CD4-positive, alpha-beta T cell (primary cell): Measurements from ENCODE around the gene ABR. TPM values are rescaled to one million over a fixed set of nuclear protein-coding genes. Genes with fewer than 3 reads are reported as not detected.

Experiments
- ATAC-seq: fragments of 200-7000 bp; cut with Tn5 transposase; one replicate; pipeline ENCODE4 v1.10.0; 2022; ENCODE audit warnings: mild to moderate bottlenecking; ENCODE audit not compliant: poor library complexity
- CTCF ChIA-PET: fragments of 350-600 bp; sonication (Branson Sonifier 250); formaldehyde crosslinking; loops from one replicate; lab custom pipeline; 2021; ENCODE audit warnings: antibody characterized with exemption, inconsistent platforms; lab: Charles Lee
- POLR2A ChIA-PET: fragments of 350-600 bp; sonication (Branson Sonifier 250); formaldehyde crosslinking; loops from one replicate; lab custom pipeline; 2021; ENCODE audit warnings: antibody characterized with exemption, inconsistent platforms; lab: Charles Lee
- DNase-seq, 14 experiments: peaks; one replicate each; pipeline ENCODE4 v3.0.0-alpha.2; 2013 to 2020; ENCODE audit warnings: mixed read lengths in 2 of 14
- H3K27ac ChIP-seq, 2 donors: one replicate each; pipeline versions ENCODE4 v1.5.1 to v1.7.0; 2013; ENCODE audit warnings: low read length in 2 of 2, low read depth in 1 of 2, mild to moderate bottlenecking in 1 of 2
- H3K27me3 ChIP-seq, 2 experiments: 1 replicate in 1 of 2; 2 replicates in 1 of 2; pipeline versions ENCODE4 v1.6.1 to v1.7.0; 2013; ENCODE audit warnings: low read length in 2 of 2, control low read depth in 1 of 2, mild to moderate bottlenecking in 1 of 2, moderate library complexity in 1 of 2; ENCODE audit not compliant: insufficient read depth in 2 of 2, control insufficient read depth in 1 of 2
- H3K36me3 ChIP-seq: one replicate; pipeline ENCODE4 v1.6.1; 2013; ENCODE audit warnings: low read length, control low read depth; ENCODE audit not compliant: insufficient read depth
- H3K4me1 ChIP-seq: one replicate; pipeline ENCODE4 v1.6.1; 2013; ENCODE audit warnings: low read length, control low read depth; ENCODE audit not compliant: insufficient read depth
- H3K4me3 ChIP-seq: one replicate; pipeline ENCODE4 v1.5.1; 2013; ENCODE audit warnings: mild to moderate bottlenecking, low read length, moderate library complexity
- H3K9me3 ChIP-seq, 2 experiments: 1 replicate in 1 of 2; 2 replicates in 1 of 2; pipeline versions ENCODE4 v1.6.1 to v1.7.0; 2013; ENCODE audit warnings: low read length in 2 of 2, mild to moderate bottlenecking in 2 of 2, control low read depth in 1 of 2, moderate library complexity in 1 of 2; ENCODE audit not compliant: control insufficient read depth in 1 of 2, insufficient read depth in 1 of 2
- H3K27ac Mint-ChIP-seq: one replicate; pipeline ENCODE4 v1.8.0; 2020; ENCODE audit warnings: mixed read lengths
- H3K27me3 Mint-ChIP-seq: one replicate; pipeline ENCODE4 v1.8.0; 2021; ENCODE audit warnings: mixed read lengths
- H3K36me3 Mint-ChIP-seq: one replicate; pipeline ENCODE4 v1.8.0; 2021; ENCODE audit warnings: low read depth, mixed read lengths
- H3K4me1 Mint-ChIP-seq: one replicate; pipeline ENCODE4 v1.8.0; 2021; ENCODE audit warnings: low read depth, mixed read lengths
- H3K4me3 Mint-ChIP-seq: one replicate; pipeline ENCODE4 v1.8.0; 2020; ENCODE audit warnings: mild to moderate bottlenecking, mixed read lengths
- H3K9me3 Mint-ChIP-seq: one replicate; pipeline ENCODE4 v1.8.0; 2020; ENCODE audit warnings: mixed read lengths
- CTCF ChIP-seq: fragments of 200-600 bp; IDR thresholded peaks from one replicate; pipeline ENCODE4 v1.8.0; 2022; ENCODE audit warnings: antibody characterized with exemption, mild to moderate bottlenecking
- intact Hi-C, 2 experiments: fragments of 100-400 bp; cut with DNase I in 1 of 2; cut with micrococcal nuclease in 1 of 2; formaldehyde crosslinking; loops; one replicate each; pipeline versions ENCODE4 v1.15.1 to v1.9.0; 2023 to 2025; cut with DNase I, micrococcal nuclease
- total RNA-seq, 174 experiments: library from RNA in 2 of 174; stranded (reverse) in 2 of 174; gene quantifications; one replicate each; pipeline ENCODE4 v1.2.3 and lab custom pipeline; 2021 to 2026

ABR gene
- total RNA-seq, 2 experiments from 2014 or later = 72.4 to 74.8 TPM

- POLR2A ChIA-PET = no interaction called here
- Mint-ChIP-seq H3K4me3 (no peak overlapping the region), H3K27me3 (no peaks in the 10 kb centered on the region), H3K9me3 (no peaks in the 10 kb centered on the region), H3K4me1 (peaks cover 10% of the 10 kb centered on the region), H3K36me3 (peaks cover 62% of the 10 kb centered on the region), H3K27ac (peak overlapping the region; percentile 27)
- CTCF ChIA-PET = interaction anchor here (2.0 kb wide), 1 partner anchor 9 kb away, joined by 6 read pairs; the partner anchor contains the start of gene TIMM22
- intact Hi-C loops = no loop called here
- Histone ChIP-seq H3K4me1 (peaks cover 4% of the 10 kb centered on the region), H3K27ac (no peak overlapping the region), H3K9me3 (no peaks in the 10 kb centered on the region), H3K4me3 (no peak overlapping the region), H3K36me3 (peaks cover 84% of the 10 kb centered on the region), H3K27me3 (no peaks in the 10 kb centered on the region)
- TF ChIP-seq CTCF = no peak
- DNase-seq = no peak
- ATAC-seq = no peak
These were observed 174.3 kb downstream of the ABR start for GRCh38 chr17:1005361-1005946.

GRCh38 chr17:1004769-1005295 lies 174.9 kb downstream of the ABR start:
- Mint-ChIP-seq H3K27ac (no peak overlapping the region), H3K4me3 (no peak overlapping the region)

GRCh38 chr17:1003972-1004768 lies 175.6 kb downstream of the ABR start:
- H3K27ac ChIP-seq = no peak overlapping the region
- no peaks in the 10 kb centered on the region for H3K27me3 ChIP-seq
- ATAC-seq (no peak), DNase-seq (no peak)
- POLR2A ChIA-PET = no interaction called here
- H3K4me1 ChIP-seq = peaks cover 4% of the 10 kb centered on the region
- no peak overlapping the region for H3K27ac Mint-ChIP-seq
- H3K4me1 Mint-ChIP-seq = peaks cover 13% of the 10 kb centered on the region
- intact Hi-C loops = no loop called here
- H3K9me3 ChIP-seq = no peaks in the 10 kb centered on the region
- no peaks in the 10 kb centered on the region for H3K9me3 Mint-ChIP-seq
- no peak overlapping the region for H3K4me3 Mint-ChIP-seq
- TF ChIP-seq CTCF = no peak
- no peaks in the 10 kb centered on the region for H3K27me3 Mint-ChIP-seq
- CTCF ChIA-PET = interaction anchor here (2.0 kb wide), 1 partner anchor 8 kb away, joined by 6 read pairs; the partner anchor contains the start of gene TIMM22
- peaks cover 69% of the 10 kb centered on the region for H3K36me3 Mint-ChIP-seq
- no peak overlapping the region for H3K4me3 ChIP-seq
- H3K36me3 ChIP-seq = peaks cover 81% of the 10 kb centered on the region

More at GRCh38 chr17:1004769-1005295, 174.9 kb downstream of the ABR start:
- CTCF ChIA-PET = interaction anchor here (2.0 kb wide), 1 partner anchor 8 kb away, joined by 6 read pairs; the partner anchor contains the start of gene TIMM22
- H3K36me3 ChIP-seq = peaks cover 82% of the 10 kb centered on the region
- H3K27ac ChIP-seq = no peak overlapping the region
- H3K27me3 ChIP-seq = no peaks in the 10 kb centered on the region
- no peak for ATAC-seq
- Mint-ChIP-seq H3K4me1 (peaks cover 10% of the 10 kb centered on the region), H3K9me3 (no peaks in the 10 kb centered on the region), H3K36me3 (peaks cover 66% of the 10 kb centered on the region), H3K27me3 (no peaks in the 10 kb centered on the region)
- POLR2A ChIA-PET = no interaction called here
- no peak for TF ChIP-seq CTCF
- DNase-seq = no peak
- intact Hi-C loops = no loop called here
- H3K4me3 ChIP-seq = no peak overlapping the region
- no peaks in the 10 kb centered on the region for H3K9me3 ChIP-seq
- peaks cover 4% of the 10 kb centered on the region for H3K4me1 ChIP-seq
